Psoas muscle (tissue), 8 donors: ENCODE data around the gene ZNF341. TPM values are rescaled to one million over a fixed set of nuclear protein-coding genes. Genes with fewer than 3 reads are reported as not detected.

ENCODE experiments used
- ATAC-seq, 4 donors: fragments of 200-7000 bp; cut with Tn5 transposase; one replicate each; pipeline ENCODE4 v1.9.1; 2020; ENCODE audit warnings: moderate library complexity in 3 of 4, mild to moderate bottlenecking in 2 of 4
- DNase-seq, 2 donors: peaks; one replicate each; pipeline ENCODE4 v3.0.0-alpha.2; 2020
- H3K27ac ChIP-seq: fragments of 200-600 bp; one replicate; pipeline ENCODE4 v1.8.0; 2022
- H3K27me3 ChIP-seq, 3 donors: fragments of 200-600 bp in 1 of 3; one replicate each; pipeline versions ENCODE4 v1.6.1 to v1.8.0; 2013 to 2022; ENCODE audit warnings: low read length in 2 of 3, mild to moderate bottlenecking in 2 of 3, moderate library complexity in 1 of 3; ENCODE audit not compliant: insufficient read depth in 3 of 3
- H3K36me3 ChIP-seq, 2 donors: fragments of 200-600 bp in 1 of 2; one replicate each; pipeline versions ENCODE4 v1.6.1 to v1.8.0; 2013 to 2022; ENCODE audit warnings: low read depth in 1 of 2, mild to moderate bottlenecking in 1 of 2, moderate library complexity in 1 of 2; ENCODE audit not compliant: insufficient read depth in 1 of 2
- H3K4me1 ChIP-seq: fragments of 200-600 bp; one replicate; pipeline ENCODE4 v1.8.0; 2022
- H3K4me3 ChIP-seq: fragments of 200-600 bp; one replicate; pipeline ENCODE4 v1.8.0; 2022; ENCODE audit warnings: mild to moderate bottlenecking
- H3K9me3 ChIP-seq: fragments of 200-600 bp; one replicate; pipeline ENCODE4 v1.8.0; 2022
- WGBS, 3 donors: extraction: QIAGEN DNeasy Blood & Tissue Kit; methylation state at CpG; one replicate each; pipeline versions ENCODE4 v1.1.6 to v1.1.7; 2013; 5-methylcytosine and 5-hydroxymethylcytosine counted together
- intact Hi-C, 2 donors: fragments of 100-400 bp; cut with DNase I; formaldehyde crosslinking; loops; one replicate each; pipeline versions ENCODE4 v1.11.0 to v1.14.2; 2022
- polyA plus RNA-seq, 3 donors: library from polyadenylated mRNA; stranded (reverse); fragments of 200-250 nt; gene quantifications; one replicate each; pipeline ENCODE4 v1.2.3, GENCODE V29; 2013
- total RNA-seq, 4 donors: library from RNA; stranded (reverse); fragmentation: NEBNext Ultra II Directional in 2 of 4; extraction: Animal tissue kit (Norgen Biotek cat#: 25700) in 2 of 4; gene quantifications; one replicate each; pipeline versions ENCODE4 v1.2.1 to v1.2.4, GENCODE V29; 2021 to 2023
- TF ChIP-seq, protein P1 (sequence below): fragments of 200-600 bp; IDR thresholded peaks from one replicate; pipeline ENCODE4 v1.8.0; 2022; ENCODE audit warnings: antibody characterized with exemption
- donor health status: healthy with polysubstance abuse.
- donor health status: DM: no; HTN: no; CAD: no; lungs with moderate emphysema.
- donor health status: Bipolar disorder and iron deficiency.
- donor health status: healthy.
- donor health status: DM: yes; HTN: yes; CAD: no.
- donor health status: DM: no; HTN: no; CAD: no.
- donor health status: DM: no; HTN: no; CAD: no.
- donor health status: DM: yes; HTN: yes; CAD: no.

Gene ZNF341
- total and polyA plus RNA-seq, 7 donors, result 1.3 to 3.0 (median 1.5) TPM

DNA sequence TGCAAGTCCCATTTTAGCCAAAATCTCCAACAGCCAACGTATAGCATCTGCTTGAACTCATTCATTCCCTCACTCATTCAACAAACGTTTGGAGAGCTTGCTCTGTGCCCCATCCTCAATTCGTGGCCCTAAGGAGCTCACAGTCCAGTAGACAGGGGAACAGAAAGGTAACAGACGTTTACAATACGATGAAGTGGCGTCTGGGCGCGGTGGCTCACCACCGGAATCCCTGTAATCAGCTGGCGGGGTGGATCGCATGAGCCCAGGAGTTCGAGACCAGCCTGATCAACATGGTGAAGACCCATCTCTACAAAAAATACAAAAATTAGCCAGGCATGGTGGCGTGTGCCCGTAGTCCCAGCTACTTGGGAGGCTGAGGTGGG is 44.8 kb upstream of the ZNF341 start:
- Histone ChIP-seq H3K4me1 (peaks cover 4% of the 10 kb centered on the region), H3K36me3 (no peaks in the 10 kb centered on the region), H3K4me3 (peak overlapping the region; percentile 53), H3K27ac (peak overlapping the region; percentile 30), H3K27me3 (no peaks in the 10 kb centered on the region), H3K9me3 (no peaks in the 10 kb centered on the region)
- no peak for ATAC-seq
- intact Hi-C loops, result no loop called here
- no peak for DNase-seq
- 78 to 81% (median 79%) methylated on average over 14 of the region's 14 CpGs for WGBS, 3 donors
- TF ChIP-seq, protein P1, sequence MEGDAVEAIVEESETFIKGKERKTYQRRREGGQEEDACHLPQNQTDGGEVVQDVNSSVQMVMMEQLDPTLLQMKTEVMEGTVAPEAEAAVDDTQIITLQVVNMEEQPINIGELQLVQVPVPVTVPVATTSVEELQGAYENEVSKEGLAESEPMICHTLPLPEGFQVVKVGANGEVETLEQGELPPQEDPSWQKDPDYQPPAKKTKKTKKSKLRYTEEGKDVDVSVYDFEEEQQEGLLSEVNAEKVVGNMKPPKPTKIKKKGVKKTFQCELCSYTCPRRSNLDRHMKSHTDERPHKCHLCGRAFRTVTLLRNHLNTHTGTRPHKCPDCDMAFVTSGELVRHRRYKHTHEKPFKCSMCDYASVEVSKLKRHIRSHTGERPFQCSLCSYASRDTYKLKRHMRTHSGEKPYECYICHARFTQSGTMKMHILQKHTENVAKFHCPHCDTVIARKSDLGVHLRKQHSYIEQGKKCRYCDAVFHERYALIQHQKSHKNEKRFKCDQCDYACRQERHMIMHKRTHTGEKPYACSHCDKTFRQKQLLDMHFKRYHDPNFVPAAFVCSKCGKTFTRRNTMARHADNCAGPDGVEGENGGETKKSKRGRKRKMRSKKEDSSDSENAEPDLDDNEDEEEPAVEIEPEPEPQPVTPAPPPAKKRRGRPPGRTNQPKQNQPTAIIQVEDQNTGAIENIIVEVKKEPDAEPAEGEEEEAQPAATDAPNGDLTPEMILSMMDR, result no peak

DNA sequence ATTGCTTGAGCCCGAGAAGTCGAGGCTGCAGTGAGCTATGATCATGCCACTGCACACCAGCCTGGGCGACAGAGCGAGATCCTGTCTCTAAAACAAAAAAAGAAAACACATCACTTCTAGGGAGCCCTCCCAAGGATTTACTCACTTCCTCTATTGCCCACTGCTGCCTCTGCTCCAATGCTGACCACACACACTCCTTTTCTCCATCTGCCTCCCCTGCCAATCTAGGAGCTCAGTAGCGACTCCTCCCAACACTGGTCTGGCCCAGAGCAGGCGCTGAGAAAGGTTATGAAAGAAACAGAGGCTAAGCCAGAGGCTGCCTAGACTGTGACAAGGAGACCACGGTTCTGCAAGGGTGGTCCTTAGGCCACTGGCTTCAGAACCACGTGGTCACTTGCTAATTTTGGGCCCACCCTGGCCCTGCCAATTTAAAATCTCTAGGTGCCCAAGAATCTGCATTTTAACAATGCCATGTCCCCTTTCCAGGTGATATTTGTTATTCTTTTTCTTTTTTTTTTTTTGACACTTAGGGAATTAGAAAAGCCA is 44.4 kb upstream of the ZNF341 start:
- no peaks in the 10 kb centered on the region for H3K36me3 ChIP-seq
- H3K9me3 ChIP-seq, result no peaks in the 10 kb centered on the region
- no peak for DNase-seq
- TF ChIP-seq, protein P1, result no peak
- no peak for ATAC-seq
- H3K27ac ChIP-seq, result no peak overlapping the region
- no peak overlapping the region for H3K4me3 ChIP-seq
- H3K27me3 ChIP-seq, result no peaks in the 10 kb centered on the region
- 79 to 85% (median 80%) methylated on average over 8 of the region's 8 CpGs for WGBS, 3 donors
- intact Hi-C loops, result no loop called here
- peaks cover 4% of the 10 kb centered on the region for H3K4me1 ChIP-seq

DNA sequence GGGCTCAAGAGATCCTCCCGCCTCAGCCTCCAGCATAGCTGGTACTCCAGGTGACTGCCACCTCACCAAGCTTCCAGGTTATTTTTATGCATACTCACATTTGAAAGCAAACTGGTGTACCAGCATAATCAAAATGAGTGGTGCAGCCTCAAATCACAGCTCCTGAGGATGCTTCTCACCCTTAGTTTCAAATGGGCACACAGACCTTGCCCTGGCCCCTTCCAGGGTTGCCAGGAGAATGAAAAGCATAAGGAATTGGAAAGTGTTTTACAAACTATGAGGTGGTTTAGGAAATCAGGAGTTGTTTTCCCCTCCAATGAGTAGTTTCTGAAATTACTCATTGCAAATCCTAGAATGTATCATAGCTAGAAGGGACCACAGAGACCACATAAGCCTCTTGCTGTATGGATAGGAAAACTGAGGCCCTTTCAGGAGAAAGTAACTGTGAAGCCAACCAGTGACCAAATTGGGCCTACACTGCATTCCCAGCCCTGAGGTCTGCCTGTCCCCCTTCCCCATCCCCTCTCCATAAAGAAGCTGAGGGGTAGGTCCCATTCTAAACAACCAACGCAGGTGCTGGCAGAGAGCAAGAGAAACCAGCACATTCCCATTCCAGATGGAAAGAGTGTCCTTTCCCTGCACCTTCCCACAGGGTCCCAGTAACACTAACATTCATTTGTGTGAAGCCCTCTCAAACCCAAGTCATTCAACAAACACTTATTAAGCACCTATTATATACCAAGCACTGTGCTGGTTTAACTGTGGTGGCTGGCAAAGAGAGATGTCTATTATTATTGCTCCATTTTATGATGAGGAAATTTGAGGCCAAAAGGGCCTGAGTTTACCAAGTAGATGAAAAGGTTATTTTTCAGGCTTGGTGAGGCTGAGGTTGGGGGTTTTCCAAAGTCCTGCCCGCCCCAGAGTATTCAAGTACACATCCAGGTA is 43.5 kb upstream of the ZNF341 start:
- 92 to 95% (median 94%) methylated on average over 3 of the region's 3 CpGs for WGBS, 3 donors
- Histone ChIP-seq H3K36me3 (no peaks in the 10 kb centered on the region), H3K9me3 (no peaks in the 10 kb centered on the region), H3K27me3 (no peaks in the 10 kb centered on the region), H3K4me3 (no peak overlapping the region), H3K27ac (no peak overlapping the region), H3K4me1 (peaks cover 4% of the 10 kb centered on the region)
- intact Hi-C loops, result no loop called here
- DNase-seq, result no peak
- TF ChIP-seq, protein P1, result no peak
- no peak for ATAC-seq

DNA sequence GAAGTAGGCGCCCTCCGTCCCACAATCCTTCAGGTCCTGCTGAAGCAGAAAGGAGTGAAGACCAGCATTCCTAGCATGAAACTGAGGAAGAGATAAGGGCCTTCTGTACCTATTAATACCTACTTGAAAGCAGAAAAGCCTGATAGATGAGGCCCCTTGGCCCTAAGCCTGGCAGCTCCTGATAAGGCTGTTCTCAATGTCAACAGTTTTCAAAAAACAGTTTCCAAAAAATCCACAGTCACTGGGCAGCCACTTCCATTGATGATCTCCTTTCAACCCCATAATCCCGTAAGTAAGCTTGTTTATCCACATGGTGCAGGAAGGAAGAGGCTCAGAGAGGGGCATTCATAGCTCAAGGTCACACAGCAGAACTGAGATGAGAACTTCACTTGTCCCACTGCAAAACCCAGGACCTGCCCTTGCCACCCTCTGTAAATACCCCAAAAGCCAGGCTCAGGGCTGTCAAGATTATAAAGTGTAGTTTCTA is 42.8 kb upstream of the ZNF341 start:
- whole genome bisulfite sequencing, 3 donors, result 93 to 95% (median 95%) methylated on average over 3 of the region's 3 CpGs
- no peak overlapping the region for H3K4me3 ChIP-seq
- intact Hi-C loops, result no loop called here
- no peak for DNase-seq
- H3K36me3 ChIP-seq, result no peaks in the 10 kb centered on the region
- H3K9me3 ChIP-seq, result no peaks in the 10 kb centered on the region
- H3K4me1 ChIP-seq, result peaks cover 4% of the 10 kb centered on the region
- H3K27ac ChIP-seq, result no peak overlapping the region
- no peaks in the 10 kb centered on the region for H3K27me3 ChIP-seq
- ATAC-seq, result no peak
- TF ChIP-seq, protein P1, result no peak
